H7 (cell line): Measurements from ENCODE around the gene ASF1A. TPM values are rescaled to one million over a fixed set of nuclear protein-coding genes. Genes with fewer than 3 reads are reported as not detected.
A peak's percentile ranks its signal among the peaks of the same experiment; 100 is the strongest.

ENCODE experiments used
- DNase-seq: peaks from one replicate; pipeline ENCODE4 v3.0.0; 2012
- H3K27me3 ChIP-seq: 2 replicates; pipeline ENCODE4 v1.6.0; 2011; ENCODE audit warnings: mild to moderate bottlenecking, low read length; ENCODE audit not compliant: control insufficient read depth, insufficient read depth
- H3K36me3 ChIP-seq: replicated peaks from 2 replicates; pipeline ENCODE4 v1.5.1; 2011; ENCODE audit warnings: low read length; ENCODE audit not compliant: control insufficient read depth, insufficient read depth
- H3K4me3 ChIP-seq: 2 replicates; pipeline ENCODE4 v1.5.1; 2011; ENCODE audit warnings: low read depth, mild to moderate bottlenecking, control low read depth, low read length, moderate library complexity; ENCODE audit not compliant: insufficient read depth
- total RNA-seq: library from RNA; depleted of rRNA; stranded (reverse); fragments of >200 nt; shearing (Covaris generic); gene quantifications from 2 replicates; pipeline ENCODE4 v1.2.3, GENCODE V29; 2014

Gene ASF1A
- total RNA-seq, 1 experiment from 2014 or later, result 27.1 TPM

DNA sequence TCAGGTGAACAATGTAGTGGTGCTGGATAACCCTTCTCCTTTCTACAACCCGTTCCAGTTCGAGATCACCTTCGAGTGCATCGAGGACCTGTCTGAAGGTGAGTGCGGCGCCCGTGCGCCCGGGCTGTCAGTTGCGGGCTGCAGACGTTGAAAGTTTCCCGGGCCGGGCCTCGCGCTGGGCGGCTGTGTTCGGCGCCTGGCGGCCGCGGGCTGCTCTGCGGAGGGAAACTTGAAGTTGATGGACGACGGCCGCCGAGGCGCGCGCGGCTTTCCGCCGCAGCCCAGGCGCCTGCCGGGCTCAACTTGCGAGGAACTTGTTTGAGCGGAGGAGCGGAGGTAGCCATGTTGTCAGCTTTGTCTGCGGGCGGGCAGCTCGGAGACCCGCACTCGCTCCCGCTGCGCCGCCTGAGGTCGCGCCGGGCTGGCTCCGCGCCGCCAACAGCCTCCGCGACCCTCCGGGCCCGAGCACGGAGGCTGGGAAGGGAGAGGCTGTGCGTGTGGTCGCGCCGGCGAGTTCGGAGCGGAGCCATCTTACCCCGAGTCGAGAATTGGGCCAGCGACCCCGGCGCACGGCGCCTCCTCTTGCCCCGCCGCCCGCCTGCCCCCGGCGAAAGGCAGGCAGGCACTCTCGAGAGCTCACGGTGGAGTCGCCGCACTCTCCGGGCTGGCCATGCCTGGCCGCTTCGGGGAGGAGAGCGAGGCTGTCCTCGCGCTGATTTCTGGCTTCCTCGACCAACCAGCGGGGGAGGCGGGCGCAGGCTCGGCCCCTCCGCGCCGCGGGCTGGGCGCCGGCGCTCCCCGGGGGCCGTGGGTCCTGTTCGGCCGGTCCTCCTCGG lies 691 bp downstream of the ASF1A start:
- DNase-seq, result peak; percentile 73
- no peaks in the 10 kb centered on the region; the same call in 1 of the 2 replicates for H3K36me3 ChIP-seq
- H3K27me3 ChIP-seq, result no peaks in the 10 kb centered on the region
- peak overlapping the region; percentile 96 for H3K4me3 ChIP-seq

DNA sequence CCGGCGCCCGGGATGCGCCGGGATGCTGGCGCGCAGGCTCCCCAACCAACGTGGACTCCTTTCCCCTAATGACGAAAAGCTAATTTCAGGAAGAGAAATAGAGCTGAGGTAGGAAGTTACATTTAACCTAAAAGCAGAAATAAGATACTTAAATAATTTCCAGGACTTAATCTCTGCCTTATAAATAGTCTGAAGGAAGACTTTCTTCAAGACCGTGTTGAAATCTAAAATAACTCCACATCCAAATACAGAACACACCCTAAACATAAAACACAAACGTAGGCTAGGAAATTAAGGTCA lies 1.3 kb downstream of the ASF1A start:
- peak overlapping the region; percentile 96 for H3K4me3 ChIP-seq
- DNase-seq, result no peak
- no peaks in the 10 kb centered on the region for H3K27me3 ChIP-seq
- H3K36me3 ChIP-seq, result no peaks in the 10 kb centered on the region; the same call in 1 of the 2 replicates

GRCh38 chr6:118895859-118896258 lies 1.9 kb downstream of the ASF1A start:
- H3K36me3 ChIP-seq, result peaks cover 1% of the 10 kb centered on the region
- H3K27me3 ChIP-seq, result no peaks in the 10 kb centered on the region
- peak overlapping the region; percentile 96; the same call in 1 of the 2 replicates for H3K4me3 ChIP-seq
- no peak for DNase-seq

DNA sequence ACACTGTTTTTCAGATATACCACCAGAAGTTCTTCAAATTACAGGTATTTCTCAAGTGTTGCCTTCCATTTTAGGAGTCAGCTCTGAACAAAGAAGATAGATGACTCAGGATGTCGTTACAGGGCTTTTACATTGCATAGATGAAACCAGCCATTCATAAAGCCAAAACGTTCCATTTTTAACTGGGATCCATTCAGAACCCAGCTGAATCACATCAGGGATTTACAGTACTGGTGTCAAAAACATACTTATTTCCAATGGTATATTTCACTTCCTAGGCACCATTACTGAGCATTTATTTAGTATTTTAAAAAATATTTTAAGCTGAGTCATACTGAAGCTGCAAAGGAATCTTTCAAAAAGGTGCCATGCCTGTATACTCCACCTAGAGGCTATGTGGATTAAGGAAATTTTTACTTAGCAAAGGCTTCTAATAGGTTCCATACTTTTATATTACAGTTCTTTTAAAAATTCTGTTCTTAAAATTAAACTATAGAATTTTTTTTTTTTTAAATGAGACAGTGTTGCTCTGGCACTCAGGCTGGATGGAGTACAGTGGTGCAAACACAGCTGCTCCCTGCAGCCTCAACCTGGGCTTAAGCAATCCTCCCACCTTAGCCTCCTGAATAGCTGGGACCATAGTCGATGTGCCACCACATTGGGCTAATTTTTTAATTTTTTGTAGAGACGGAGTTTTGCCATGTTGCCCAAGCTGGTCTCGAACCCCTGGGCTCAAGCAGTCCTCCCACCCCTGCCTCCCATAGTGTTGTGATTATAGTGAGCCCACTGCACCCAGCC lies 2.6 kb downstream of the ASF1A start:
- peaks cover 6% of the 10 kb centered on the region for H3K36me3 ChIP-seq
- DNase-seq, result peak; percentile 32
- no peak overlapping the region for H3K4me3 ChIP-seq

DNA sequence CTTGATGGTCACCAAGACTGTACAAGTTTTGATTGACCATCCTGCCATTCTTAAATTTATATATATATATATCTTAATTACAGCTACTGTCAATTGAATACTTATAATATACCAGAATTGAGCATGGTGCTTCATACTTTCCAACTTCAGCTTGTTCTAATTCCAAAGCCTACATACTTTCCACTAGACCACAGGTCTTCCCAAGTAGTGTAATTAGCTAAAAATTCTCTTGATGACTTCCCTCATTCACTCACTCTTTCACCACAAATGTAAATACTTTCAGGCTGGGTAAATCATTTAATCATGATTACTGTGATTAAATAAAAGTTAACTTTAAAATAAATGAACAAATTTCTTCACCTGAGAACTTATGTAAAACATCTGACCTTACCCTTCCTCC lies 3.4 kb downstream of the ASF1A start:
- Histone ChIP-seq H3K27me3 (no peaks in the 10 kb centered on the region), H3K4me3 (no peak overlapping the region), H3K36me3 (peaks cover 7% of the 10 kb centered on the region)
- DNase-seq, result no peak

More for the DNA sequence above, 2.6 kb downstream of the ASF1A start:
- no peaks in the 10 kb centered on the region for H3K27me3 ChIP-seq

DNA sequence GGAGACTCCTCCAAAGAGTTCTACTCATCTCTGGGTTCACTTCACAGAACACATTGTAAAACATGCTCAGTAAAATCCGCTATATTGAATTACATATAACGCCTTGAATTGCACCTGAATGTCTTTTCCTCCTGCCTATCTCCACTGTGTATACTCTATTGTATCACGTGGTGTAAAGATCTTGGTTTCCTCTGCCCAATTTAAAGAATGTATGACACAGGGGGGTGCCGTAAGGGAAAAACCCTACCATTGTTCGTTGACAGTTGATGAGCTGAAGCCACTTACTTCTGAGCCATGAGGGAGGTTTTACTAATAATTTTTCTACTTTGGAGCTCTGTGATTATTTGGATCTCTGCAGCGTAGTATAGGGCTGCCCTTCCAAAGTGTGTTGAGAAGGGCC lies 6.0 kb downstream of the ASF1A start:
- H3K36me3 ChIP-seq, result peaks cover 10% of the 10 kb centered on the region
- DNase-seq, result peak; percentile 47
- no peak overlapping the region for H3K4me3 ChIP-seq
- H3K27me3 ChIP-seq, result no peaks in the 10 kb centered on the region

- Histone ChIP-seq H3K27me3 (no peaks in the 10 kb centered on the region), H3K36me3 (peaks cover 14% of the 10 kb centered on the region), H3K4me3 (no peak overlapping the region)
- DNase-seq, result no peak
These were observed 8.8 kb downstream of the ASF1A start for GRCh38 chr6:118902726-118903125.

DNA sequence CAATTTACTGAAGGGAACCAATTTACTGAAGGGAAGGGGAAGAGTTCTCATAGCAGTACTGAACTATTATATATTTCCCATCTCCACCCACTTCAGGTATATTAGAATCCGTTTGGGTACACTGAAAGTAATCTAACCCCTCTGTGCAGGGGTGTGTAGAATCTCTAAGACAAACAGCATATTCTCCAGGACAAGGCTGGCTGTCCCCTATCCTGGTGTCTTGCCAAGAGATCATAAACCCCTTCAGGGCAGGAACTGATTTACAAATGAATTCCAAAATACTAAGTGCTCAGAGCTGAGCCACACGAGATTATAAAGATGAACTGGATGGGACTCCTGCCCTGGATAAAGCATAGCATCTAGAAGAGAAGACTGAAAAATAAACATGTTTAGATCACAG lies 9.2 kb downstream of the ASF1A start:
- Histone ChIP-seq H3K27me3 (no peaks in the 10 kb centered on the region), H3K4me3 (no peak overlapping the region), H3K36me3 (peaks cover 16% of the 10 kb centered on the region)
- no peak for DNase-seq

GRCh38 chr6:118903691-118904090 lies 9.7 kb downstream of the ASF1A start:
- Histone ChIP-seq H3K27me3 (no peaks in the 10 kb centered on the region), H3K4me3 (no peak overlapping the region), H3K36me3 (peaks cover 17% of the 10 kb centered on the region)
- DNase-seq, result no peak

GRCh38 chr6:118905084-118905483 lies 11.1 kb downstream of the ASF1A start:
- Histone ChIP-seq H3K36me3 (peaks cover 17% of the 10 kb centered on the region), H3K27me3 (no peaks in the 10 kb centered on the region), H3K4me3 (no peak overlapping the region)
- DNase-seq, result no peak

DNA sequence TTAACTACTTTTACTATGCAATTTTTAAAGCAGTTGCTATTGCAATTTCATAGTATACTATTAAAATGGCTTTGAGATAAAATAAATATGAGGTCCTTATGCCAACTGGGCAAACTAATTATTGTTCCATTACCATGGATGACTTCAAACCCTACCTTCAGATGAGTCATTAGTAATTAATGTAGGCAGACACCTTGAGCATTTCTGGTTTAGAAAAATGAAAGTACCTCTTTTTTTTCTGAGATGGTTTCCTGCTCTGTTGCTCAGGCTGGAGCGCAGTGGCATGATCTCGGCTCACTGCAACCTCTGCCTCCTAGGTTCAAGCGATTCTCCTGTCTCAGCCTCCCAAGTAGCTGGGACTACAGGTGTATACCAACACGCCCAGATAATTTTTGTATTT lies 11.9 kb downstream of the ASF1A start:
- DNase-seq, result no peak
- peaks cover 16% of the 10 kb centered on the region for H3K36me3 ChIP-seq

GRCh38 chr6:118908441-118908840 lies 14.5 kb downstream of the ASF1A start:
- H3K36me3 ChIP-seq, result peaks cover 9% of the 10 kb centered on the region
- no peak overlapping the region for H3K4me3 ChIP-seq
- H3K27me3 ChIP-seq, result no peaks in the 10 kb centered on the region
- DNase-seq, result no peak

More for the DNA sequence above, 11.9 kb downstream of the ASF1A start:
- Histone ChIP-seq H3K27me3 (no peaks in the 10 kb centered on the region), H3K4me3 (no peak overlapping the region)

DNA sequence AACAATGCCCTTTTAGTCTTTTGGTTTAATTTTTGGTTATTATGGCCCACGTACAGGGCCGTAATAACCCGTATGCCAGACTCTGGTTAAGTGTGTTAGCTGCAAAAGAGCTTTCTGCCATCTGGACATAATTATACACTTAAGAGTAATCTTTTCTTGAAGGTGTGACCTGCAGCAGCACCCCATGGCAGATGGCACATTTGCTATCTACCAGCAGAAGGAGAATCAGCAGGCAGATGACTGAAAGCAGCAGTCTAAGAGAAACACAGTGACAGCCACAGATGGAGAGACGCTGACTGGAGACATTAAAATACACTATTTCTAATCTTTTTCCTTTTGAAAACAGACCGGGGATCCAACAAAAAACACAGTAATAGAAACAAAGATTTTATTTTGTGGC lies 18.7 kb downstream of the ASF1A start:
- no peaks in the 10 kb centered on the region for H3K27me3 ChIP-seq
- H3K4me3 ChIP-seq, result no peak overlapping the region
- no peak for DNase-seq
- peaks cover 5% of the 10 kb centered on the region for H3K36me3 ChIP-seq

DNA sequence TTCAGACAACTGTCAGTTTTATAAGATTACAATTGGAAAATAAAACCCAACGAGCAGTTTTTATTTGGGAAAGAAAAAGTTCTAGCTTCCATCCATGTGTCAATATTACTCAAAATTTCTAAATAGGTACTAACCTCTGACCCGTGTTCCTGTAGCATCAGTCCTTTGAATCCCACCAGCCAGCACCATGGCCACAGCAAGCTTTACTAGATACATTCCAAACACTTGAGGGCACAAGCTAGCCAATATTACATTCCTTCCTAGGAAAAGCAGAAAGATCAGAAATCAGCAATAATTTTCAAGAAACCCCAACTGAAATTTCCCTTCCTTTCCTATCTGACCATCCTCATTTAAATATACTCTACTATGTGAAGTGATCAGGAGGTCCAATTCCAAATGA lies 19.2 kb downstream of the ASF1A start:
- peaks cover 3% of the 10 kb centered on the region for H3K36me3 ChIP-seq
- H3K4me3 ChIP-seq, result no peak overlapping the region
- no peak for DNase-seq
- H3K27me3 ChIP-seq, result no peaks in the 10 kb centered on the region

DNA sequence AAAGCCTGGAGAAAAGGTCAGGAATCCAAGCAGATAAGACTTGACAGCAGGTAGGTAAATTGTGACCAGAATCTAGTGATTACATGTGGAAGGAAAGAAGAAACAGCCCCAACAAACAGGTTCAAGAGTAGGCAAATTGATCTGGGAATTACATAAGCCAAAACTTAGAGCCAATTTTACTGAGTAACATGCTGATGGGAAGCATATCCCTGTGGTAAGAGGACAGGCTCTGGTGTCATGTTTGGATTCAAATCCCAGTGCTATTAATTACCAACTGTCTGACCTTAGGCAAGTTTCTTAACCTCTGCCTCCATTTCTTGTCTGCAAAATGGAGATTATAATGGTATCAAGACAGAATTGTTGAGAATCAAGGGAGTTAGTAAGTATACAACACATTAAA lies 20.6 kb downstream of the ASF1A start:
- Histone ChIP-seq H3K4me3 (no peak overlapping the region), H3K27me3 (no peaks in the 10 kb centered on the region), H3K36me3 (peaks cover 2% of the 10 kb centered on the region; the same call in 1 of the 2 replicates)
- DNase-seq, result no peak
